GM12892 (cell line): ENCODE measurements around the gene GPC5.

Experiments used
- POLR2A ChIP-seq: IDR thresholded peaks from 2 replicates; pipeline ENCODE4 v1.6.1; 2011; ENCODE audit warnings: low read depth, low read length, control low read depth
- POLR2AphosphoS5 ChIP-seq: IDR thresholded peaks from 2 replicates; pipeline ENCODE4 v1.6.1; 2011; ENCODE audit warnings: low read depth, low read length, control low read depth
- TAF1 ChIP-seq: IDR thresholded peaks from 2 replicates; pipeline ENCODE4 v1.6.1; 2011; ENCODE audit warnings: low read depth, mild to moderate bottlenecking, control low read depth, low read length, borderline replicate concordance

GRCh38 chr13:91704398-91704797, 306.0 kb downstream of the GPC5 start:
- TF ChIP-seq POLR2A: no peak
- TF ChIP-seq TAF1: no peak
- no peak for TF ChIP-seq POLR2AphosphoS5
